Activated naive CD8-positive, alpha-beta T cell treated with anti-CD3 and anti-CD28 coated beads for 36 hours (primary cell): ENCODE data around the gene PPP2R2D. TPM values are rescaled to one million over a fixed set of nuclear protein-coding genes. Genes with fewer than 3 reads are reported as not detected.

Experiments
- DNase-seq: peaks from one replicate; pipeline ENCODE4 v3.0.0; 2021
- H3K27ac Mint-ChIP-seq: one replicate; pipeline ENCODE4 v1.8.0; 2022; ENCODE audit warnings: mild to moderate bottlenecking, moderate library complexity, mixed read lengths
- H3K27me3 Mint-ChIP-seq: one replicate; pipeline ENCODE4 v1.8.0; 2022; ENCODE audit warnings: mild to moderate bottlenecking, mixed read lengths
- H3K36me3 Mint-ChIP-seq: one replicate; pipeline ENCODE4 v1.8.0; 2021; ENCODE audit warnings: mild to moderate bottlenecking, mixed read lengths
- H3K4me1 Mint-ChIP-seq: one replicate; pipeline ENCODE4 v1.8.0; 2021; ENCODE audit warnings: mixed read lengths
- H3K4me3 Mint-ChIP-seq: one replicate; pipeline ENCODE4 v1.8.0; 2022; ENCODE audit warnings: mild to moderate bottlenecking, moderate library complexity, mixed read lengths
- H3K9me3 Mint-ChIP-seq: one replicate; pipeline ENCODE4 v1.8.0; 2022; ENCODE audit warnings: mixed read lengths
- total RNA-seq, 2 experiments: library from RNA; stranded (reverse); gene quantifications; one replicate each; pipeline ENCODE4 v1.2.3, GENCODE V29; 2021

The PPP2R2D gene
- total RNA-seq, 2 experiments from 2014 or later = 24.4 to 25.7 TPM

- no peaks in the 10 kb centered on the region for H3K27me3 Mint-ChIP-seq
- DNase-seq = no peak
- H3K4me1 Mint-ChIP-seq = peaks cover 56% of the 10 kb centered on the region
- H3K4me3 Mint-ChIP-seq = no peak overlapping the region
- H3K36me3 Mint-ChIP-seq = peaks cover 14% of the 10 kb centered on the region
- H3K27ac Mint-ChIP-seq = no peak overlapping the region
- no peaks in the 10 kb centered on the region for H3K9me3 Mint-ChIP-seq
These were observed 32.3 kb downstream of the PPP2R2D start for GRCh38 chr10:131933016-131933695.

GRCh38 chr10:131933696-131934086 lies 32.9 kb downstream of the PPP2R2D start:
- no peaks in the 10 kb centered on the region for H3K27me3 Mint-ChIP-seq
- no peak overlapping the region for H3K4me3 Mint-ChIP-seq
- H3K27ac Mint-ChIP-seq = no peak overlapping the region
- H3K36me3 Mint-ChIP-seq = peaks cover 14% of the 10 kb centered on the region
- DNase-seq = no peak
- H3K4me1 Mint-ChIP-seq = peaks cover 51% of the 10 kb centered on the region
- no peaks in the 10 kb centered on the region for H3K9me3 Mint-ChIP-seq

GRCh38 chr10:131934769-131935168 lies 34.0 kb downstream of the PPP2R2D start:
- Mint-ChIP-seq H3K27me3 (no peaks in the 10 kb centered on the region), H3K27ac (peak overlapping the region; percentile 38), H3K4me1 (peaks cover 40% of the 10 kb centered on the region), H3K36me3 (peaks cover 10% of the 10 kb centered on the region), H3K4me3 (no peak overlapping the region), H3K9me3 (no peaks in the 10 kb centered on the region)
- no peak for DNase-seq

- Mint-ChIP-seq H3K9me3 (no peaks in the 10 kb centered on the region), H3K27me3 (no peaks in the 10 kb centered on the region), H3K27ac (peak overlapping the region; percentile 38), H3K4me1 (peaks cover 35% of the 10 kb centered on the region), H3K36me3 (peaks cover 5% of the 10 kb centered on the region), H3K4me3 (no peak overlapping the region)
- DNase-seq = no peak
These were observed 34.5 kb downstream of the PPP2R2D start for GRCh38 chr10:131935260-131935659.

GRCh38 chr10:131936294-131936693 lies 35.5 kb downstream of the PPP2R2D start:
- Mint-ChIP-seq H3K27ac (no peak overlapping the region), H3K36me3 (peaks cover 7% of the 10 kb centered on the region), H3K9me3 (no peaks in the 10 kb centered on the region), H3K4me1 (peaks cover 27% of the 10 kb centered on the region), H3K27me3 (no peaks in the 10 kb centered on the region), H3K4me3 (no peak overlapping the region)
- DNase-seq = no peak

- Mint-ChIP-seq H3K36me3 (peaks cover 8% of the 10 kb centered on the region), H3K27ac (no peak overlapping the region), H3K4me3 (no peak overlapping the region), H3K27me3 (no peaks in the 10 kb centered on the region), H3K4me1 (peaks cover 22% of the 10 kb centered on the region), H3K9me3 (no peaks in the 10 kb centered on the region)
- no peak for DNase-seq
These were observed 35.9 kb downstream of the PPP2R2D start for GRCh38 chr10:131936736-131937135.

- Mint-ChIP-seq H3K27ac (no peak overlapping the region), H3K27me3 (no peaks in the 10 kb centered on the region)
- no peak for DNase-seq
These were observed 37.0 kb downstream of the PPP2R2D start for GRCh38 chr10:131937836-131938235.

GRCh38 chr10:131938681-131939080 lies 37.9 kb downstream of the PPP2R2D start:
- Mint-ChIP-seq H3K27me3 (no peaks in the 10 kb centered on the region), H3K9me3 (no peaks in the 10 kb centered on the region), H3K27ac (no peak overlapping the region), H3K36me3 (peaks cover 8% of the 10 kb centered on the region), H3K4me3 (no peak overlapping the region), H3K4me1 (peaks cover 14% of the 10 kb centered on the region)
- DNase-seq = no peak

More at GRCh38 chr10:131937836-131938235, 37.0 kb downstream of the PPP2R2D start:
- no peak overlapping the region for H3K4me3 Mint-ChIP-seq
- peaks cover 16% of the 10 kb centered on the region for H3K4me1 Mint-ChIP-seq
- peaks cover 8% of the 10 kb centered on the region for H3K36me3 Mint-ChIP-seq
- no peaks in the 10 kb centered on the region for H3K9me3 Mint-ChIP-seq

- no peaks in the 10 kb centered on the region for H3K9me3 Mint-ChIP-seq
- H3K27ac Mint-ChIP-seq = no peak overlapping the region
- H3K36me3 Mint-ChIP-seq = peaks cover 8% of the 10 kb centered on the region
- no peaks in the 10 kb centered on the region for H3K27me3 Mint-ChIP-seq
- DNase-seq = no peak
- H3K4me1 Mint-ChIP-seq = peaks cover 2% of the 10 kb centered on the region
- no peak overlapping the region for H3K4me3 Mint-ChIP-seq
These were observed 41.6 kb downstream of the PPP2R2D start for GRCh38 chr10:131942455-131942854.

- H3K27ac Mint-ChIP-seq = no peak overlapping the region
- peaks cover 3% of the 10 kb centered on the region for H3K4me1 Mint-ChIP-seq
- peaks cover 14% of the 10 kb centered on the region for H3K36me3 Mint-ChIP-seq
- H3K27me3 Mint-ChIP-seq = no peaks in the 10 kb centered on the region
- H3K4me3 Mint-ChIP-seq = no peak overlapping the region
- no peak for DNase-seq
- H3K9me3 Mint-ChIP-seq = no peaks in the 10 kb centered on the region
These were observed 42.4 kb downstream of the PPP2R2D start for GRCh38 chr10:131943021-131943814.

- no peak for DNase-seq
- Mint-ChIP-seq H3K36me3 (peaks cover 20% of the 10 kb centered on the region), H3K9me3 (no peaks in the 10 kb centered on the region), H3K4me3 (no peak overlapping the region), H3K27ac (no peak overlapping the region), H3K27me3 (no peaks in the 10 kb centered on the region), H3K4me1 (peaks cover 3% of the 10 kb centered on the region)
These were observed 43.6 kb downstream of the PPP2R2D start for GRCh38 chr10:131944412-131944811.

- H3K4me1 Mint-ChIP-seq = peaks cover 3% of the 10 kb centered on the region
- H3K4me3 Mint-ChIP-seq = no peak overlapping the region
- no peaks in the 10 kb centered on the region for H3K27me3 Mint-ChIP-seq
- H3K27ac Mint-ChIP-seq = no peak overlapping the region
- H3K9me3 Mint-ChIP-seq = no peaks in the 10 kb centered on the region
- H3K36me3 Mint-ChIP-seq = peaks cover 21% of the 10 kb centered on the region
- no peak for DNase-seq
These were observed 44.3 kb downstream of the PPP2R2D start for GRCh38 chr10:131944976-131945695.

GRCh38 chr10:131946321-131946751 lies 45.5 kb downstream of the PPP2R2D start:
- Mint-ChIP-seq H3K27ac (no peak overlapping the region), H3K27me3 (no peaks in the 10 kb centered on the region), H3K9me3 (no peaks in the 10 kb centered on the region), H3K4me1 (peaks cover 3% of the 10 kb centered on the region), H3K36me3 (peaks cover 14% of the 10 kb centered on the region), H3K4me3 (no peak overlapping the region)
- DNase-seq = no peak

GRCh38 chr10:131946880-131947279 lies 46.1 kb downstream of the PPP2R2D start:
- Mint-ChIP-seq H3K4me1 (peaks cover 3% of the 10 kb centered on the region), H3K9me3 (no peaks in the 10 kb centered on the region), H3K4me3 (no peak overlapping the region), H3K36me3 (peaks cover 15% of the 10 kb centered on the region), H3K27ac (no peak overlapping the region), H3K27me3 (no peaks in the 10 kb centered on the region)
- no peak for DNase-seq

GRCh38 chr10:131947631-131948347 lies 47.0 kb downstream of the PPP2R2D start:
- Mint-ChIP-seq H3K27me3 (no peaks in the 10 kb centered on the region), H3K4me1 (peaks cover 3% of the 10 kb centered on the region), H3K9me3 (no peaks in the 10 kb centered on the region), H3K4me3 (no peak overlapping the region), H3K36me3 (peaks cover 15% of the 10 kb centered on the region), H3K27ac (no peak overlapping the region)
- DNase-seq = no peak
